ENCODE data around the gene FAM47B. TPM values are rescaled to one million over a fixed set of nuclear protein-coding genes. Genes with fewer than 3 reads are reported as not detected.

FAM47B gene
- total RNA-seq = not detected

DNA sequence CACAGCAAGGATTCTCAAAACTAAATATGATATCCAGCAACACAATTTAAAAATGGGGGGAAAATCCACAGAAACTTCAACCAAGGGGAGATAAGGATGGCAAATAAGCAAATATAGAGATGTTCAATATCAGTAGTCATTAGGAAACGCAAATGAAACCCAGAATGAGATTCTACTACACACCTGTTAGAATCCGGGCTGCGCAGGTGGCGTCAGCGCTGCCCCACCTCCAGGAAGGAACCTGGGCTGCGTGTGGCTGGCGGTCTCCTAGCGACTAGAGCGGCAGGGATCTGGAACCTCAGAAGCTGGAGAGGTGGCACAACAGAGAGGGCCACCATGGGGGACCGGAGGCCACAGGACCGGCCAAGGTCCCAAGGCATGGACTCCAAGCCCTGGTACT, at the start of gene FAM47B:
FAM47B (plus strand) TSS at position 301 of the 400 bp plus-strand sequence; CDS start at position 337, 36 bp downstream.
- Histone ChIP-seq H3K27me3 (no peaks in the 10 kb centered on the region), H3K4me1 (no peaks in the 10 kb centered on the region), H3K4me3 (no peak within 1 kb of the TSS), H3K36me3 (no peaks in the 10 kb centered on the region), H3K9me3 (no peaks in the 10 kb centered on the region), H3K27ac (no peak within 1 kb of the TSS)
- no peak for TF ChIP-seq EP300 (IDR thresholded peaks at IDR 0.05; ENCODE audit: low read depth)
- no peak for TF ChIP-seq POLR2AphosphoS5 (IDR thresholded peaks at IDR 0.05)
- no peak for TF ChIP-seq POLR2A (IDR thresholded peaks at IDR 0.05)
- TF ChIP-seq, protein P1, sequence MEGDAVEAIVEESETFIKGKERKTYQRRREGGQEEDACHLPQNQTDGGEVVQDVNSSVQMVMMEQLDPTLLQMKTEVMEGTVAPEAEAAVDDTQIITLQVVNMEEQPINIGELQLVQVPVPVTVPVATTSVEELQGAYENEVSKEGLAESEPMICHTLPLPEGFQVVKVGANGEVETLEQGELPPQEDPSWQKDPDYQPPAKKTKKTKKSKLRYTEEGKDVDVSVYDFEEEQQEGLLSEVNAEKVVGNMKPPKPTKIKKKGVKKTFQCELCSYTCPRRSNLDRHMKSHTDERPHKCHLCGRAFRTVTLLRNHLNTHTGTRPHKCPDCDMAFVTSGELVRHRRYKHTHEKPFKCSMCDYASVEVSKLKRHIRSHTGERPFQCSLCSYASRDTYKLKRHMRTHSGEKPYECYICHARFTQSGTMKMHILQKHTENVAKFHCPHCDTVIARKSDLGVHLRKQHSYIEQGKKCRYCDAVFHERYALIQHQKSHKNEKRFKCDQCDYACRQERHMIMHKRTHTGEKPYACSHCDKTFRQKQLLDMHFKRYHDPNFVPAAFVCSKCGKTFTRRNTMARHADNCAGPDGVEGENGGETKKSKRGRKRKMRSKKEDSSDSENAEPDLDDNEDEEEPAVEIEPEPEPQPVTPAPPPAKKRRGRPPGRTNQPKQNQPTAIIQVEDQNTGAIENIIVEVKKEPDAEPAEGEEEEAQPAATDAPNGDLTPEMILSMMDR (IDR thresholded peaks at IDR 0.05) = no peak
- WGBS, 2 donors (ENCODE audit: low coverage in 1 of 2) = 75 to 78% methylated on average over 1 to 11 of the region's 11 CpGs
- no peak for DNase-seq
- in situ Hi-C loops (cut with MboI; ENCODE audit: low pct_ligation_motif_present in 1 of 4, low pct_unique_long_range_greater_than_20kb in 1 of 4, low sequenced_read_pairs in 3 of 4) = no loop called here
- intact Hi-C loops (cut with DNase I; ENCODE audit: low total_unique reads) = no loop called here

DNA sequence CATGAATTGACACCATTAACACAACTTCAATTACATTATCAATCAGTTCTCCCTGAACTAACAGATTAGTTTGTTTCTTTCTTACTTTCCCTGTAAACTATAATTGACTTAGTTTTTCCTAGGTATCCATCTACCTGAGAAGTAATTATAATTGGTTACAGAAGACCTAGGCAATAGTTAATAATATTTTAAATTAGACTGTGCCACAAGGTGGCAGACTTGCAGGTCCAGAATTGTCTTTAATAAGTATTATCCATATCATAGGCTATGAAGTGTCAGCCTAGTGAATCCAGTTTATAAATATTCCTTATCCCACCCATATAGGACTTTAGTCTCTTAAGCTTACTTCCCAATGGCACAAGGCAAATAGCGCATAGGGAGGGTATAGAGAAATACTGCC, 48.9 kb upstream of the FAM47B start:
- no peaks in the 10 kb centered on the region for H3K4me1 ChIP-seq
- H3K9me3 ChIP-seq = no peaks in the 10 kb centered on the region
- WGBS, 2 donors (ENCODE audit: low coverage in 1 of 2) = 65 to 88% methylated on average over 1 of the region's 1 CpG
- H3K27me3 ChIP-seq = no peaks in the 10 kb centered on the region
- DNase-seq = no peak
- intact Hi-C loops (cut with DNase I; ENCODE audit: low total_unique reads) (no loop called here), in situ Hi-C loops (cut with MboI; ENCODE audit: low pct_ligation_motif_present in 1 of 4, low pct_unique_long_range_greater_than_20kb in 1 of 4, low sequenced_read_pairs in 3 of 4) (no loop called here)
- no peak overlapping the region for H3K27ac ChIP-seq
- H3K36me3 ChIP-seq = no peaks in the 10 kb centered on the region
- no peak overlapping the region for H3K4me3 ChIP-seq
- TF ChIP-seq, protein P1 (IDR thresholded peaks at IDR 0.05) = peak in 1 of 5 experiments; percentile 11
- no peak for TF ChIP-seq POLR2A (IDR thresholded peaks at IDR 0.05)

DNA sequence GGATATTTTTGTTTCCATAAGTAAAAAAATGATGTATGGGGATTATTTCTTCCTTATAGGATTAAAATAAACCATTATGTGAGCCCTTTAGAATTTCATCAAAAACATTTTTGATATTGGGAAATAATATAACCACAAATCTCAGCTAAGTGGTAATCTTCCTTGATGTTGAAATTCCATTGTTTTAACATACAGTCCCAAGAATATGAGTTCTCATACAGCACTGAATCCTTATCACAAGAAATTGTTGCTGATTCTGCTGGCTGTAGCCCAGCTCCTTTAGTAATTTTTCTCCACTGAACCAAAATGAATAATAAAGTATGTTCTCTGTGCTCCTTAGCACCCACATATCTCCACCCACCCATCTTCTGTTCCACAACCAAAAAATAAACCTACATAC, 41.9 kb upstream of the FAM47B start:
- Histone ChIP-seq H3K36me3 (no peaks in the 10 kb centered on the region), H3K4me1 (no peaks in the 10 kb centered on the region), H3K4me3 (no peak overlapping the region), H3K27me3 (no peaks in the 10 kb centered on the region), H3K27ac (no peak overlapping the region), H3K9me3 (no peaks in the 10 kb centered on the region)
- intact Hi-C loops (cut with DNase I; ENCODE audit: low total_unique reads) (no loop called here), in situ Hi-C loops (cut with MboI; ENCODE audit: low pct_ligation_motif_present in 1 of 4, low pct_unique_long_range_greater_than_20kb in 1 of 4, low sequenced_read_pairs in 3 of 4) (no loop called here)
- no peak for DNase-seq
- TF ChIP-seq POLR2AphosphoS5 (IDR thresholded peaks at IDR 0.05) (no peak), POLR2A (IDR thresholded peaks at IDR 0.05) (no peak), EP300 (IDR thresholded peaks at IDR 0.05; ENCODE audit: low read depth) (no peak)
- TF ChIP-seq, protein P1 (IDR thresholded peaks at IDR 0.05) = no peak

DNA sequence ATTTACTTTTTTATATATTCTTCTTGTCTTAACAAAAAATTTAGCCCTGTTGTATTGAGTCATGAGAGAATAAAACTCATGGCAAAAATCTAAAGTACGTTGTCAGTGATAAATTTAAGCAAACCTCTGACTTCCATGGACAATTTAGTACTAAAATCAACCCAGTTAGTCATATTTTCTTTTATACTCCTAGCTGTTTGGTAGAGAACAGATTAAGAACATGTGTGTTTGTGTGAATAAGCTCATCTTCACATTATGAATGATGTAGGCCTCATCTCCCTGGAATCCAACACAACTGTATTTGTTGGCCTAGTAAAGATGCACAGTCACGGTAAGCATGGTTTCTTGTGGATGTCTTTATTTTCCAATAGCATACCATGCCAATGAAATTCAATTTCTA, 40.8 kb upstream of the FAM47B start:
- no peak for DNase-seq
- intact Hi-C loops (cut with DNase I; ENCODE audit: low total_unique reads) (no loop called here), in situ Hi-C loops (cut with MboI; ENCODE audit: low pct_ligation_motif_present in 1 of 4, low pct_unique_long_range_greater_than_20kb in 1 of 4, low sequenced_read_pairs in 3 of 4) (no loop called here)
- Histone ChIP-seq H3K27me3 (no peaks in the 10 kb centered on the region), H3K4me1 (no peaks in the 10 kb centered on the region), H3K36me3 (no peaks in the 10 kb centered on the region), H3K4me3 (no peak overlapping the region), H3K9me3 (no peaks in the 10 kb centered on the region), H3K27ac (no peak overlapping the region)
- TF ChIP-seq EP300 (IDR thresholded peaks at IDR 0.05; ENCODE audit: low read depth) (no peak), POLR2A (IDR thresholded peaks at IDR 0.05) (no peak), POLR2AphosphoS5 (IDR thresholded peaks at IDR 0.05) (no peak)
- TF ChIP-seq, protein P1 (IDR thresholded peaks at IDR 0.05) = no peak
- 52 to 83% methylated on average over 1 to 2 of the region's 2 CpGs for WGBS, 2 donors (ENCODE audit: low coverage in 1 of 2)
